ENCODE measurements around the gene TTC22.
"Not testable (repeated sequence)": the region's sequence is repeated elsewhere in the genome, so short reads cannot be mapped to it uniquely, and the experiment has no call there.

TTC22 gene

GRCh38 chr1:54777431-54777830 is 23.7 kb downstream of the TTC22 start:
- no peak for ATAC-seq
- TF ChIP-seq ZNF70 (CRISPR knock-in tag; IDR thresholded peaks at IDR 0.05) (no peak), ZFP3 (CRISPR knock-in tag; IDR thresholded peaks at IDR 0.05) (no peak), TSHZ2 (CRISPR knock-in tag; IDR thresholded peaks at IDR 0.05) (no peak), PPARA (CRISPR knock-in tag; IDR thresholded peaks at IDR 0.05; ENCODE audit: borderline replicate concordance) (no peak), ESRRG (CRISPR knock-in tag; IDR thresholded peaks at IDR 0.05) (no peak), ZNF8 (CRISPR knock-in tag; IDR thresholded peaks at IDR 0.05) (no peak), ZFP30 (CRISPR knock-in tag; IDR thresholded peaks at IDR 0.05) (no peak), OSR1 (CRISPR knock-in tag; IDR thresholded peaks at IDR 0.05) (no peak), PATZ1 (CRISPR knock-in tag; IDR thresholded peaks at IDR 0.05; ENCODE audit: borderline replicate concordance) (no peak), SNAI2 (CRISPR knock-in tag; IDR thresholded peaks at IDR 0.05) (no peak), TOX (CRISPR knock-in tag; IDR thresholded peaks at IDR 0.05; ENCODE audit: borderline replicate concordance) (no peak), TCF4 (CRISPR knock-in tag; IDR thresholded peaks at IDR 0.05; ENCODE audit: borderline replicate concordance) (no peak), CREB5 (CRISPR knock-in tag; IDR thresholded peaks at IDR 0.05; ENCODE audit: low read depth) (no peak), GLIS3 (CRISPR knock-in tag; IDR thresholded peaks at IDR 0.05) (no peak), RARB (CRISPR knock-in tag; IDR thresholded peaks at IDR 0.05) (no peak), ZNF565 (CRISPR knock-in tag; conservative IDR thresholded peaks at IDR 0.05; ENCODE audit: low read depth) (no peak), POU6F1 (CRISPR knock-in tag; IDR thresholded peaks at IDR 0.05; ENCODE audit: borderline replicate concordance, low read depth) (no peak), ZC3H10 (CRISPR knock-in tag; IDR thresholded peaks at IDR 0.05) (no peak), BACH2 (CRISPR knock-in tag; IDR thresholded peaks at IDR 0.05; ENCODE audit: borderline replicate concordance) (no peak)

GRCh38 chr1:54777011-54777410 is 24.1 kb downstream of the TTC22 start:
- TF ChIP-seq RARB (CRISPR knock-in tag; IDR thresholded peaks at IDR 0.05) (no peak), TOX (CRISPR knock-in tag; IDR thresholded peaks at IDR 0.05; ENCODE audit: borderline replicate concordance) (no peak), SNAI2 (CRISPR knock-in tag; IDR thresholded peaks at IDR 0.05) (no peak), TCF4 (CRISPR knock-in tag; IDR thresholded peaks at IDR 0.05; ENCODE audit: borderline replicate concordance) (no peak), ZFP3 (CRISPR knock-in tag; IDR thresholded peaks at IDR 0.05) (0 out of 2 replicates have a peak, but pooled peaks have one; percentile 41)
- ATAC-seq, result no peak

GRCh38 chr1:54775828-54776721 is 25.0 kb downstream of the TTC22 start:
- ATAC-seq, result not testable (repeated sequence)

- ATAC-seq, result peak; percentile 69
- TF ChIP-seq CSDC2 (CRISPR knock-in tag; IDR thresholded peaks at IDR 0.05), result no peak
- TF ChIP-seq ESRRG (CRISPR knock-in tag; IDR thresholded peaks at IDR 0.05), result no peak
- no peak for TF ChIP-seq BACH2 (CRISPR knock-in tag; IDR thresholded peaks at IDR 0.05; ENCODE audit: borderline replicate concordance)
- no peak for TF ChIP-seq PATZ1 (CRISPR knock-in tag; IDR thresholded peaks at IDR 0.05; ENCODE audit: borderline replicate concordance)
- TF ChIP-seq TSHZ2 (CRISPR knock-in tag; IDR thresholded peaks at IDR 0.05), result no peak
- TF ChIP-seq ISL1 (CRISPR knock-in tag; IDR thresholded peaks at IDR 0.05), result no peak
- no peak for TF ChIP-seq ZNF70 (CRISPR knock-in tag; IDR thresholded peaks at IDR 0.05)
- TF ChIP-seq GLIS3 (CRISPR knock-in tag; IDR thresholded peaks at IDR 0.05), result no peak
These were observed 26.2 kb downstream of the TTC22 start for GRCh38 chr1:54774820-54775498.
